Measurements from ENCODE around the gene SPTBN1.

Gene SPTBN1

DNA sequence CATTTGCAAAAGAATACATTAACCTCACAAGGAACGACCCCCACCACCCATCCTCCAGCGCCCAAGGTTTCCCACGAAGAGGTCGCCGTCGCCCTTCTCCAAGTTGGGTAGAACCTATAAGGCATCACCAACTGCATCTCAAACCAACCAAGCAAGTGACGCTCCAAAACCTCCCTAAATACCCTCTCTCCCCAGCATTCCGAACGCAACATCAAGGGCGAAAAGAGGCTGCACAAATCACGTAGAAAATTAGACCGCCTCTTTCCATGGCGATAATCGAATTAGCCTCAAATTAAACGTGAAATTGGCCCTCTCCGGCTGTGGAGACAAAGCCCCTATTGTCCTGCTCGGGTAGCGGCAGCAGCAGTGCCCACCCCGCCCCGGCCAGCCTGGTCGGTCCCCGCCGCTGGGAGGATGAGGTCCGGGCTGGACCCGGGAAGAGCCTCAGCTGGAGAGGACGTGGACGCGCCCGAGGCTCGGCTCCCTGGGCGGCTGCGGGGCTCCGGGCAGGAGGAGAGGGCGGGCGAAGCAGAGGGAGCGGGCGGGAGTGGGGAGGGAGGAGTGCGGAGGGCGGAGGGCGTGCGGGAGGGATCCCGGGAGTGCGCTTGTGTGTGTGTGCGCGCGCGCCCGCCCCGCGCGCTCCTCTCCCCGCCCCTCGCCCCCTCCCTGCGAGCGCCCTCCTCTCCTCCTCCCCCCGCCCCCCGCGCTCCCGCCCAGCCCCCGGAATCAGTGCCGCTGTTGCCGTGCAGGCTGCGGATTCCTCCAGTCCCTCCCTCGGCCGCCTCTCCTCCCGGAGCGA is at the start of gene SPTBN1:
TSS of gene SPTBN1 (plus strand) at position 765 of the 799 bp plus-strand sequence. CDS start 70,092 bp downstream, outside the sequence.
- DNase-seq (ENCODE audit: low read depth) = no peak

DNA sequence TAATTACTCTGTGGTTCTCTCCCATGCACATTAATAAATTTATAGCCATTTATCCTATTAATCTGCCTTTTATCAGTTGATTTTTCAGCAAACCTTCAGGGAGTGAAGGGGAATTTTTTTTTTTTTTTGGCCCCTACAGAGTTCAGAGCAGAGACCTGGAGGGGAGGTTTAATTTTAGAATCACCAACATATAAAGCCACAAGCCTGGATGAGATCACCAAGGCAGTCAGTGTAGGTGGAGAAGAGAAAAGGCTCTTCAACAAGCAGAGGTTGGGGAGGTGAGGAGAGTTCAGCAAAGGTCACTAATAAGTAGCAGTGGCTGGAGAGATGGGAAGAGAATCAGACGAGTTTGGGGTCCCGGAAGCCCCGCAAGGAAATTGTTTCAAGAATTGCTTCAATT is 48.4 kb upstream of the SPTBN1 start:
- no peak for DNase-seq (ENCODE audit: low read depth)

DNA sequence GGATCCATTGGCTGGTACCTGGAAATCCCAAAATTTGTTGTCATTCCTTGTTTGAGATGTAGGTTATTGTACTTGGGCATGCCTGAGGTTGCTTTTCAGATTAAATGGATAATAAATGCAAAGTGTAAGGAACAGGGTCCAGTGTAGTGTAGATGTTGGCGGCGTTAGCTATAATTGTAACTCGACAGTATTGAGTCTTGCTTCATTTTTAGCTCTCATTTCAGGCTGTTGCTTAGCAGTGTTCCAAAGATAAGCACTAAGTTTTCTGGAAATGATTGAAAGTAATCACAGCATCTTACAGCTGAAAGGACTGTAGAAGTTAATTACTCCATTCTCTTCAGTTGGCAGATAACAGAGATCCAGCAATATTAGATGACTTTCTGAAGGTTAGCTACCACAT is 47.8 kb upstream of the SPTBN1 start:
- DNase-seq (ENCODE audit: low read depth) = no peak

DNA sequence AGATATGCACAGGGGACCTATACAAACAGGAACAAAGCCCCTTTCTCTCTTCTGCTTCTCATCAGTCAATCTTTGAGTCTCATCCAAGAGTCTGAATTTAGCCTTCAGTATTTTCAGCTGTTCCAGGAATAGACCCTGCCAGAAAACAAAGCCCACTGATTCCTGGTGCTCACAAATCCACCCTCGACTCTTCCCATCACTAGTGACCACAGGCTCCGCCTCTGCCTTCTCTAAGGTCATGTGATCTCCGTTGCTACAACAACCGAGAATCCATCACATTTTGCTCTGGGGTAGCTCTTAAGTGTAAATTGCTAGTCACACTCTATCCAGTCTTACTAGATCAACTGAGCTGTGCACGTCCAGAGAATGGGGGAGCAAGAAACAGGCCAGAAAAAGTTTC is 46.4 kb upstream of the SPTBN1 start:
- no peak for DNase-seq (ENCODE audit: low read depth)

DNA sequence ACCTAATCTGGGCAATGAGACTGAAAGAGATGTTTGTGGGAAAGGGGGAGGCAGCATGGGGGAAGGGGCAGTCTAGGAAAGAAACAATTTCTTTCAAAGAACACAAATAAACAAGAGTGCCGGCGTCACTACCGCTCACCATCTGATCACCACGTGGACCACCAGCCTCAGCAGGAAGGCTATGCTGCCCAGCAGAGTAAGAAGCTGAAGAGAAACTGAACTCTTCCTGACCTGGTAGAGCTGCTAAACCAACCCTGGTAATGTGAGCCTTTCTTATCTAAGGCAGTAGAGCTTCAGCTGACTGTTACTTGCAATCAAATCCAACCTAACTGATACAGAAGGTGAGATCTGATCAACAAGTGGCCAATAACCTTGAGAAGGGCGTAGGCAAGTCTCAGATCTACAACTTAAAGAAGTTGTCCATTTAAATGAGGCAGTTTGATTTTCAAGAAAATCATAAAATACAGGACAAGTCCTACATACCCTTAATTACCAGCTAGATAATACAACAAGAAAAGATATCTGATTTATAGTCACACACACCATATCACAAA is 44.2 kb upstream of the SPTBN1 start:
- DNase-seq (ENCODE audit: low read depth) = no peak

DNA sequence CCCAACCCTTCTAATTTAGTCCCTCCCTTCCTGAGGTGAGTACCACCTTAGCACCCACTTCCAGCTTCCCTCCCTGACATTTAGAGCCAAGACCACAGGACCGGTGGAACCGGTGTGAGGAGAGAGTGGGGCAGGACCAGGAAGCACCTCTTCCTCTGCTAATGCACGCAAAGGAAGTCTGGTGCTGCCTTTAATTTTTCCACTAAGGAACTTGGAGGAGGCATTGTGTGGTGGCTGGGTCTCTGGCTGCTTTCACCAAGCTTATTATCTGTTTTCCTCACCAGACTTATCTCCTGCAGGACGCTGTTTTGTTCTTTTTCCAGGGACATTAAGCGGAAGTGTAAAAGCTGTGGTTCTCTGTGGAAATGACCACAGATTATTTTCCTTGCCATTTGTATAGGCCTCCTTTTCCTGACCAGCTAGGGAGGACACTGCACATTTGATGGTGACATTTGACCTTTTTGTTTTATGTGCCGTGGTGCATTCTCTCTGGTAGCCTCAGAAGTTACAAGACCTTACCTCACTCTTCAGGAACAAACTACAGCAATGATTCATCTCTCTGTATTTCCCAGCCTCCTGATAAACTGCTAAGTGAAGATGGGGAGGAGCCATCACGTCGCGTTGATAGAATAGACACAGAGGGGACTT is 39.8 kb upstream of the SPTBN1 start:
- no peak for DNase-seq (ENCODE audit: low read depth)

DNA sequence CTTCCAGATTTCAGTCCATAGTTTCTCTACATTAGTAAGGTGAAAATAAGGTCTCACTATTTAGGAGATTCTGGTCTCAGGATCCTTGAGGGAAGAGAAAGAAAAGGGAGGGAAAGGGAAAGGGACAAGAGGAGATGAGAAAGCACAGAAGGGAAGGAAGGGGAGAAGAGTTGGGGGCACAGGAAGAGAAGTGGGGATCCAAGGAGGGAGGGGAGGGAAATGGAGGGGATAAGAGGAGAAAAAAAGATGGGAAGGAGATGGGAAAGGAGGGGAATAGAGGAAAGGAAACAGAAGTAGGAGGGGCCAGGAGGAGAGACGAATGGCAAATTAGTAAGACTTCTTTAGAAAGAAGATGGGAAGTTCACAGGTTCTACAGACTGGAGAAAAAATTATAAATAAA is 39.2 kb upstream of the SPTBN1 start:
- no peak for DNase-seq (ENCODE audit: low read depth)

DNA sequence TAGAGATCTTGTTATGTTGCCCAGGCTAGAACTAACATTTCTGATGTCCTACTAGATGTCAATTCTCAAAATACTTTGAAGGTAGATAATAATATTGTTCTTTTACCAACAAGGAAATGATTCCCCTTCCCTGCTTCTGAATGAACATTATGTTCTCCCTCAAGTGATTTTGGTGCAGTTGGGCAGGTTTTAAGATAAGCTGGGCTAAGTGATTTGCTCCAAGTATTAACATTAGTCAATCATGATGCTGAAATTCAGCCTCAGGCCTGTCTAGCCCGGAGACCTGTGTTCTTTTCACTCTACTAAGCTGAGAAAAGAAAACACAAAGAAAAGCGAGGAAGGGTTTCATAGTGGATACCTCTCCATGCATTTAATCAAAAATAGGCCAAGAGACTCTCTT is 38.5 kb upstream of the SPTBN1 start:
- DNase-seq (ENCODE audit: low read depth) = no peak

DNA sequence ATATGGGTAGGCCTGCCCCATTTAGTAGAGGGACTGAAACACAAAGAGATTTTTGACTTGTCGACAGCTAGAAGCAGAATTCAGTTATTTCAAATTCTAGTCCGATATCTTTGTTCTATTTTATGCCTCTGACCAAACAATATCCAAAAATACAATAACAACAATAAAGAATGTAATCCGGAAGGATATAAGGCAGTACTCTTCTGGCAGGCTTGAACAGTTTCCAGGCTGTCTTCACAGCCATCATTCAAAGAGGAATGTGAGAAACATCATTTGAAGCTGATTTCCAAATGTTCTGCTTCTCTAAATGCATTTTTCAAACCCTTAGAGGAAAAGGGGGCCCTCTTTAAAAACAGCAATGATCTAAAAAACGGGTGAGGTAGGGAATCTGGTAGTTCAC is 36.7 kb upstream of the SPTBN1 start:
- DNase-seq (ENCODE audit: low read depth) = no peak

DNA sequence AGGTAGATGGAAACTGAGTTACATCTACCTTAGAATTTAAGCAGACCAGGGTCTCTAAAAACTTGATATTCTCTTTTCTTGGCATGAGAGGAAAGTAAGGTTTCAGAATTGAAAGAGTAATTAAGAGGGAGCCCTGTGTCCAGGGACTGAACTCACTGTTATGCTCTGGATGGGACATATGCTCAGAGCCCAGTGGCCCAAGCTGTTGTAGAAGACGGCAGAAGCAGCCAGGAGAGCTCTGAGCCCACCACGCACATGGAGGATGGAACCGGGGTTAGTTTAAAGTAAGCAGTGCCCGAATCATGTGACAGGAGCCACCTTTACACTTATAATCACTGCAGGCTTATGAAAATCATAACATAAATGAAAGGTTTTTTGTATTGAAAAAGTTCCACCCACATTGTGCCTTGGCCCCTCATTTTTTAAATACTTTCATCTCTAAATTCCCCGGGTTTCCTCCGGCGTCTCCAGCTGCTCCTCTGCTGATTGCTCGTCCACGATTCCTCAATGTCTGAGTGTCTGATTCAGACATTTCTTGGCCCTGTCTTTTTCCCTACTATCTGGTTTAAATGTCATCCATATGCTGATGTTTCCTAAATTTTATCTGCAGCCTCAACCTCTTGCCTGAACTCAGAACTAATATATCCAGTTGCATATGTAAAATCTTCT is 36.1 kb upstream of the SPTBN1 start:
- DNase-seq (ENCODE audit: low read depth) = no peak

DNA sequence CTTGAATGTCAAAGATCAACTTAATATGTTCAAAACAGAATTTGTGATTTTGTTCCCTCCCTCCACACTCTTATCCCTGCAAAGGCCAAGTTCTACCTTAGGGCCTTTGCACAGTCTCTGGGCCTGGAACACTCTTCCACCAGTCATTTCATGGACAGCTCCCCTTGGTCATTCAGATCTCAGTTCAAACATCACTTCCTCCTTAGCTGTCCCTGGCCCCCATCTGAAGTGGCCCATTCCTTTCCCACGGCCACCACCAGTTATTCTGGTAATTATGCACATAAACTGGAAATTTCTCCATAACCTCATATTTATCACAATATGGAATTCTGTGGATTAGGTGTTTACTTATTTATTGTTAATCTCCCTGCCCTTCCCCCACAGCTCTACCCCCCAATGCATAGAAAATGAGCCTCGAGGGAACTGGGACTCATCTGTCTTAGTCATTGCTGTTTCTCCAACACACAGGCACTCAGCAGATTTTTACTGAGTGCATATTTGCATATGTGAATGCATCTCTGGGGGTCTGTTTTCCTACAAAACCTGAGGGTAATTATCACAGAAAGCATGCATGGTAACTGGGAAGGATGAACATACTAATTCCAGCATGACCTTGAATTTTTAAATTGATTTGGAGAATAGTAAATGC is 35.5 kb upstream of the SPTBN1 start:
- no peak for DNase-seq (ENCODE audit: low read depth)

DNA sequence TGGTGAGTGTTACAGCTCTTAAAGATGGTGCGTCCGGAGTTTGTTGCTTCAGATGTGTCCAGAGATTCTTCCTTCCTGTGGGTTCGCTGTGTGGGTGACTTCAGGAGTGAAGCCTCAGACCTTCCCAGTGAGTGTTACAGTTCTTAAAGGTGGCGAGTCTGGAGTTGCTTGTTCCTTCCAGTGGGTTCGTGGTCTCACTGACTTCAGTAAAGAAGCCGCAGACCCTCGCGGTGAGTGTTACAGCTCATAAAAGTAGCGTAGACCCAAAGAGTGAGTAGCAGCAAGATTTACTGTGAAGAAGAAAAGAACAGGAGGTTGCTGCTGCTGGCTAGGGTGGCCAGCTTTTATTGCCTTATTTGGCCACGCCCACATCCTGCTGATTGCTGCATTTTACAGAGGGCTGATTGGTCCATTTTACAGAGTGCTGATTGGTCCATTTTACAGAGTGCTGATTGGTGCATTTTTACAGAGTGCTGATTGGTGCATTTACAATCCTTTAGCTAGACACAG is 34.0 kb upstream of the SPTBN1 start:
- no peak for DNase-seq (ENCODE audit: low read depth)

DNA sequence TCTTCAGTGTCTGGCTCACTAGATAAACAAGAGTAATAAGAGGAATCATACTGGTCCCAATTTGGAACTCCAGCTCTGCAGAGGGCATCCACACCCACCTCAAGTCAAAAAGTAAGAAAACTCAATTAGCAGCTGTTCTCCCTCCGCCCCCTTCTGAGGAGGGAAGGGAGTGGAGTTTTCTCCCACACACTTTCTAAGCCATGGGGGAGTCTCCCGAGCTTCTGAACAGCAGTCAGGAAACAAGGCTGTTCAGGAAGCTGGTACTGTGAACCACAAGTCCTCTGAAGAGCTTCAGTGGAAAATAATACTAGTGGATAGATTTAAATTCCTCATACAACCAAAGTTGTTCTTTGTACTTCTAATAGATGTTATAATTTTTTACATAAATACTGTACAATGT is 32.9 kb upstream of the SPTBN1 start:
- no peak for DNase-seq (ENCODE audit: low read depth)

DNA sequence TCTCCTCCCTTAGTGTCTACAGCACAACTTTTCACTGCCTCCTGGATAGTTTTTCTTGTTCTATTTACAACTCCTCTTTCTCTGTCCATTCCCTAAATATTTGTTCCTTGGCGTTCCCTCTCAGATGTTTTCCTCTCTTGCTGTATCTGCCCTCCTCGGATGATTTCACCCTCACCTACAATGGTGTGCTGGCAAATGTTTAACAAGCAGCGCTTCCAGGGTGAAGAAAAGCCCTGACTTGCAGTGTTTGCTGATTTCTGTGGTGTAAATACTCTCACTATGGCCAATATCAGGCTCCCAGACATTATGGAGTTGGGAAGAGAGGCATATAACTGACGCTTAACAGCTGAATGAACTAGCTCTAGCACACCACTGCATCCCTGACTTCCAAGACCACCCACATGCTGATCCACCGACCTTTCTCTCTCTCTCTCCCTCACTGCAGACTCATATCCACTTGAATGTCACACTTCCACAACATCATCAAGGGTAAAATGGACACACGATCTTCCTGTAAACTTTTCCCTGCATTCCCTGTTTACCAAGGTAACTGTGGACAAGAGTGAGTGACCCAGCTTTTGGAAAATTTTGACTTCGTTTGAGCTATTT is 31.5 kb upstream of the SPTBN1 start:
- no peak for DNase-seq (ENCODE audit: low read depth)

DNA sequence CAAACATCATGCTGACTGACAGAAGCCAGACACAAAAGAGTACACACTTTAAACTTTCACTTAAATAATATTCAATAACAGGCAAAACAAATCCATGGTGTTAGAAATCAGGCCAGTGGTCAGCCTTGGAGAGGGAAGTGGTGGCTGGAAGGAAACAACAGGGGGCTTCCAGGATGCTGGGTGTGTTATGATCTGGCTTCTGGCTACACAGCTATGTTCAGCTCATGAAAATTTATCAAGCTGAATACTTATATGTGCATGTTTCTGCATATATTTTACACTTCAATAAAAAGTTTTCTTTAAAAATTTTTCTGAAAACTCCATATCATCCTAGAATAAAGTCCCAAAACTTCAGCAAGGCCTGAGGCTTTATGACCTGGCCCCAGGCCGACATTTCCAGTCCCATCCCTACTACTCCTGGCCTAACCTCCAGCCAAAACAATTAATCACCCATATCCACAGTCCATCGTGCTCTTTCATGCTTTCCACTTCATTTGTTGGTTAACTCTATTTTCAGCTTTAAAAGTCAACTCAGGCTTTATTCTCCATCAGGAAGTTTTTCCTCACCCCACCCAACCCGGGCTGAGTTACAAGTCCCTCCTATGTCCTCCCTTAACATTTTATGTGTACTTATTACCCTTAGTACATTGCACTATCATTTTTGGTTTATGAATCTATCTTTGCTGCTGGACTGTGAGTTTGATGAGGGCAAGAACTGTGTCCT is 27.9 kb upstream of the SPTBN1 start:
- no peak for DNase-seq (ENCODE audit: low read depth)

DNA sequence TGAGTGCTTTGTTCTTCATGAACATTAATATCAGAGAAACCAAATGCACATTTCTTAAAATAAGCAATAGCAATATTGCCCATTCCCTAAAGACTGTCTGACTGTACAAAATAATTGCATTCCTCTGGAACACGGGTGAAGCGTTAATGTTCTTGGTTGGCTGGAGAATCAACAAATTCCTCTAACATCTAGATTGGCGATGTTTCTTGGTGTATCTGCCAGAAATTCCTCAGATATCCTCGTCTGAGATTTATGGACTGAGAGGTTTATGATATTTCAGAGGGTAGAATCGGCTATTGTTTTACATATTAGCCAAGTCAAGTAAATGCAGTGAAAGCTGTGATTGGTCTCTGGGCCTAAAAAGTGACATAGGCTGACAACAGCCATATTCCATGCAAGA is 27.1 kb upstream of the SPTBN1 start:
- DNase-seq (ENCODE audit: low read depth) = no peak

DNA sequence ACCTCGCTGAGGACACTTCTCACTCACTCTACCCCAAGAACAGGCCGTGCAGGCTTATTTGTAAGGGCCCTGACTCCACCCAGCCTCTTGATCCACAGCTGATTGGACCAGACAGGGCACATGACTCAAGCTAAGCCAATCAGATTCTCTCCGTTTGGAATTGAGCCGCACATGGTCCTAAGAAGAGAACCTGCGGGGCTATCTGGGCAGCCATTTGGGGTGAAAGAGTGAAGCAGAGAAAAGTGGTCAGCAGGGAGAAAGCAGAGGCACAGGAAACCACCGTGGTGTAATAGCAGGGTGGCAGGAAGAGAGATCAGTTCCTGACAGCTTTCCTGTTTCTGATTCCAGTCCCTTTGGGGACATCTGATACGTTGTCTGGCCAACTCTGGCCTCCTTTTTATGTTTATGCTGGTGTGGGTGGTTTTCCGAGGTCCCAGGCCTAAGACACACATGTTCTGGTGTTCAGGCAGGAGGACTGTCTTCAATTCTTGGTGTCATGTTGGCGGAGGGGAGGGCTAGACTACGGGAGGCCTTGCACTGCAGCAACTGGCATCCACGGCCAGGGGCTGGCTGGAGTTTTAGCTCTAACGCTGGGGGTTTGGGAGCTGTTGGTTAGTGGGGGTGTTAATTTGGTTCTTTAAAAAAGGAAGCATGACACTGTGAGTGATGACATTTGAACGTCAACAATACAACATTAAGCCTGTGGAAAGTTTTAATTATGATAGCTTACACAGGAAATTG is 26.1 kb upstream of the SPTBN1 start:
- DNase-seq (ENCODE audit: low read depth) = no peak

DNA sequence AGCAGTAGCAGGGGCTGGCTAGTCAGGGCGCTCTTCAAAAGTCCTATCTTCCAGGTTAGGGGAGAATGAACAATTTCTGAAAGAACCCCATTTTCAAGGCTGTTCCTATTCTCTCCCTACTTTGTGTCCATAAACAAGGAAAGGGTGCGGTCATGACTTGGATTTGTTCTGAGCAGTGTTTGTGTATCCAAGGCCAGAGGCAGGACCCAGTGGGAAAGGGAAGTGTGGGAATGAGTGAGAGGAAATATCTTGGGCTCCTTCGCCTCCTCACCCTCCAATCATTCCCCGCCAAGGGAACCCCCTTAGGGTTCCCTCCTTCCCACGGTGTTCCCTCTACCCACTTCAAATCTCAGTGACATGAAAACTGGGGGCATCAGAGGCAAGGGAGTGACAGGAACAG is 25.5 kb upstream of the SPTBN1 start:
- DNase-seq (ENCODE audit: low read depth) = no peak

DNA sequence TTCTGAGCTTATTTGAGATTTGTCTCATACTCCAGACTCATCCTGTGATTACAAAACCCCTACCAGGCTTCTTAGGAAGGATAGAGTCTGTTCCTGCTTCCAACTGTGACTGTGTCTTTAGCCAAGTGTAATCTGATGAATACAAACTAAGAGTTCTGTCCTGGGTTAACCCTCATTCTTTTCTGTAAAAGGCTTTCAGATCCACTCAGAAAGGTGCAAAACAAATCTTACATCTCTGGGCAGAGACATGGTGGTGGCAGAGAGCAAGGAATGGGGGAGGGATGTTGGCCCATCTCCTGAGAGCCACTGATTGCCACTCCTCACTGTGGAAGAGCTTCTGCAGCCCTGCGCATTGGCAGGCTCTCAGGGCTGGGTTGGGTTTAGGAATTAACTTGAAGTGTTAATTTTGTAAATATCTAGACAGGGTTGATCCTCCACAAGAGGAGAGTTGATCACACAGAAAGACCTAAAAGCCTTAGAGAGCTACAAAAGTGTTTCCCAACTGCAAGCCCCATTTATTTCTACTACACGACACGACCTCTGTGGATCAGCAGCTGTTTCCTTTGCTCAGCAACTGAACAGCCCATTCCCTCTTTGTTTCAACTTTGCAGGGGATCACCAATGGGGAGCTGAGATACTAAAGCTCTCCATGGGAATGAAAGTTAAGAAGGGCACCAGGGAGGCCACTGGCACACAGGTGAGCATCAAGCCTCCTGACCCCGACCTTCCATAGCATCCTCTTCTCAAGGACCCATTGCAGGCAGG is 23.7 kb upstream of the SPTBN1 start:
- DNase-seq (ENCODE audit: low read depth) = no peak

DNA sequence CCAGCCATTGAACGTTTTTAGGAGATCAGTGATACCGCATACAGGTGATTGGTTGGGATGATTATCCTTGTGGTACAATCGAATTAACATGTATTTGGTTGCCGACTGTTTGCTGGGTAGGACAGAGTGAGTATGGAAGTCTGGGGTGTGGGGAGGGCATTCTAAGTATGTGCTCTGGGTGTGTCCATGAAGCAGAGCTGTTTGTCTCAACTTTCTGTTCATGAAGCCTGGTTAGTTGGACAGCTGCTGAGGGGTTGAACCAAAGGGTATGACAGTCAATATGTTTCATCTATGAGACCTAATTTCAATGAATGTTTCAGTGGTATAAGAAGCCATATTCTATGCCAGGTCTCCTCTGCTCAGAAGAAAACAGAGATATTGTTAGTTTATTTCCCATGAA is 21.9 kb upstream of the SPTBN1 start:
- no peak for DNase-seq (ENCODE audit: low read depth)
